DND-41 (cell line): ENCODE results near the gene ITGAE.

Experiments used
- ATAC-seq: fragments of 200-7000 bp; cut with Tn5 transposase; 3 replicates; pipeline ENCODE4 v1.9.1; 2021; ENCODE audit warnings: low read depth; ENCODE audit not compliant: insufficient read depth
- DNase-seq: peaks from one replicate; pipeline ENCODE4 v3.0.0-alpha.2; 2020
- H2AFZ ChIP-seq: 2 replicates; pipeline ENCODE4 v1.6.0; 2012; ENCODE audit warnings: low read depth, low read length
- H3K27ac ChIP-seq: 2 replicates; pipeline ENCODE4 v1.5.1; 2012; ENCODE audit warnings: low read length, inconsistent platforms
- H3K27me3 ChIP-seq: fragments of 200-600 bp; sonication (generic); 2 replicates; pipeline ENCODE4 v1.6.0; 2012; ENCODE audit warnings: low read length, mild to moderate bottlenecking, inconsistent platforms; ENCODE audit not compliant: insufficient read depth, poor library complexity
- H3K36me3 ChIP-seq: 2 replicates; pipeline ENCODE4 v1.5.1; 2012; ENCODE audit warnings: low read length, inconsistent platforms; ENCODE audit not compliant: insufficient read depth
- H3K4me1 ChIP-seq: 2 replicates; pipeline ENCODE4 v1.5.1; 2012; ENCODE audit warnings: mild to moderate bottlenecking, low read length; ENCODE audit not compliant: insufficient read depth
- H3K4me2 ChIP-seq: 2 replicates; pipeline ENCODE4 v1.6.0; 2012; ENCODE audit warnings: mild to moderate bottlenecking, moderate library complexity, low read length, inconsistent platforms; ENCODE audit not compliant: insufficient read depth
- H3K4me3 ChIP-seq, 2 experiments: fragments of 200-600 bp in 1 of 2; shearing (Covaris generic) in 1 of 2; 2 replicates each; pipeline ENCODE4 v1.5.1; 2012 to 2016; ENCODE audit warnings: inconsistent platforms in 2 of 2, low read length in 2 of 2, mild to moderate bottlenecking in 2 of 2, low read depth in 1 of 2, moderate library complexity in 1 of 2
- H3K79me2 ChIP-seq: 2 replicates; pipeline ENCODE4 v1.6.0; 2012; ENCODE audit warnings: low read length, inconsistent platforms; ENCODE audit not compliant: insufficient read depth
- H3K9ac ChIP-seq: 2 replicates; pipeline ENCODE4 v1.6.0; 2012; ENCODE audit warnings: low read depth, mild to moderate bottlenecking, inconsistent platforms, low read length, moderate library complexity
- H3K9me3 ChIP-seq: 2 replicates; pipeline ENCODE4 v1.5.1; 2012; ENCODE audit warnings: low read length, moderate library complexity, mild to moderate bottlenecking, inconsistent platforms; ENCODE audit not compliant: insufficient read depth, severe bottlenecking
- H4K20me1 ChIP-seq: 2 replicates; pipeline ENCODE4 v1.6.0; 2012; ENCODE audit warnings: low read length; ENCODE audit not compliant: insufficient read depth
- EZH2 ChIP-seq: IDR thresholded peaks from 3 replicates; pipeline ENCODE4 v1.6.1; 2012; ENCODE audit warnings: borderline replicate concordance, low read depth, mild to moderate bottlenecking, moderate library complexity, low read length, inconsistent platforms; ENCODE audit not compliant: severe bottlenecking
- TF ChIP-seq, protein P1 (sequence below): IDR thresholded peaks from 2 replicates; pipeline ENCODE4 v1.5.1; 2012; ENCODE audit warnings: borderline replicate concordance, low read length, moderate library complexity, mild to moderate bottlenecking; ENCODE audit not compliant: poor library complexity, severe bottlenecking; ENCODE audit errors: extremely low read depth

The ITGAE gene

DNA sequence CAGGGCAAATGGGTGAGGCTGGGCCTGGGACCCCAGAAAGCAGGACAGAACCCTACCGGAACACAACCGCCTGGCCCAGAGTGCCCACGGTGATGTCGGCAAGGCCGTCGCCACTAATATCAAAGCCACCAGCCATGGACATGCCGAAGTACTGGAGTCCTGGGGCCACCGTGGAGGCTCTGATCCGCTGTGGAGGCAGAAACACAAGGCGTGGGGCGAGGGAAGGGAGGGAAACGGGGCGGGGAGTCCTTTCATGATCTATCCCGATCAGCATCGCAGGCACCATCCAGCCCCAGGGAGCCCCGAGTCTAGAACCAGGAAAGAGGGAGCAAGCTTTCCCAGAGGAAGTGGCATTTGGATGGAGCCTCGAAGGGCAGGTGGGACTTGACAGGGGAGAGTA, 50.7 kb downstream of the ITGAE start:
- no peaks in the 10 kb centered on the region for H4K20me1 ChIP-seq

DNA sequence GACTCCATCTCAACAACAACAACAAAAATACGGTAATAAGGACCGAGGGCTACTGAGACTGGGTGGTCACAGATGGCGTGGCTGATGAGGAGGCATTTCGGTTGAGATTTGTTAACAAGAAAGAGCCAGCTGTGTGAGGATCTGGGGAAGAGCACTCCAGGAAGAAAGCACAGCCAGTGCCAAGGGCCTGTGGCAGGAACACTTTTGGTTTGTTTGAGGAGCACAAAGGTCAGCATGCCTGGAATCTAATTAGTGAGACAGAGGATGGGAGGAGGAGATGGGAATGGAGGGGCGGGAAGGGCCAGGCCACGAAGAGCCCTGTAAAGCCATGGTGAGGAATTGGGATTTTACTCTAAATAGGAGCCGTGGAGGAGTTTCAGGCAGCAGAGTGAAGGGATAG, 52.4 kb downstream of the ITGAE start:
- DNase-seq = no peak
- Histone ChIP-seq H3K9me3 (no peaks in the 10 kb centered on the region), H3K9ac (no peak overlapping the region), H3K79me2 (no peaks in the 10 kb centered on the region), H4K20me1 (no peaks in the 10 kb centered on the region), H3K4me2 (no peak overlapping the region), H3K4me1 (peaks cover 50% of the 10 kb centered on the region), H2AFZ (no peak overlapping the region), H3K27me3 (no peaks in the 10 kb centered on the region), H3K36me3 (no peaks in the 10 kb centered on the region), H3K4me3 (no peak overlapping the region), H3K27ac (peak overlapping the region; percentile 75)
- ATAC-seq = no peak
- TF ChIP-seq EZH2 = no peak
- TF ChIP-seq, protein P1, sequence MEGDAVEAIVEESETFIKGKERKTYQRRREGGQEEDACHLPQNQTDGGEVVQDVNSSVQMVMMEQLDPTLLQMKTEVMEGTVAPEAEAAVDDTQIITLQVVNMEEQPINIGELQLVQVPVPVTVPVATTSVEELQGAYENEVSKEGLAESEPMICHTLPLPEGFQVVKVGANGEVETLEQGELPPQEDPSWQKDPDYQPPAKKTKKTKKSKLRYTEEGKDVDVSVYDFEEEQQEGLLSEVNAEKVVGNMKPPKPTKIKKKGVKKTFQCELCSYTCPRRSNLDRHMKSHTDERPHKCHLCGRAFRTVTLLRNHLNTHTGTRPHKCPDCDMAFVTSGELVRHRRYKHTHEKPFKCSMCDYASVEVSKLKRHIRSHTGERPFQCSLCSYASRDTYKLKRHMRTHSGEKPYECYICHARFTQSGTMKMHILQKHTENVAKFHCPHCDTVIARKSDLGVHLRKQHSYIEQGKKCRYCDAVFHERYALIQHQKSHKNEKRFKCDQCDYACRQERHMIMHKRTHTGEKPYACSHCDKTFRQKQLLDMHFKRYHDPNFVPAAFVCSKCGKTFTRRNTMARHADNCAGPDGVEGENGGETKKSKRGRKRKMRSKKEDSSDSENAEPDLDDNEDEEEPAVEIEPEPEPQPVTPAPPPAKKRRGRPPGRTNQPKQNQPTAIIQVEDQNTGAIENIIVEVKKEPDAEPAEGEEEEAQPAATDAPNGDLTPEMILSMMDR = no peak

More for the DNA sequence above, 50.7 kb downstream of the ITGAE start:
- Histone ChIP-seq H3K9ac (peak overlapping the region; percentile 58), H3K4me1 (peaks cover 52% of the 10 kb centered on the region), H3K9me3 (no peaks in the 10 kb centered on the region), H3K27ac (peak overlapping the region; percentile 95), H3K4me3 (peak overlapping the region in 1 of 2 experiments; percentile 16; a peak in 1 of 4 replicates), H2AFZ (peak overlapping the region; percentile 46), H3K4me2 (peak overlapping the region; percentile 43), H3K79me2 (no peaks in the 10 kb centered on the region), H3K36me3 (no peaks in the 10 kb centered on the region), H3K27me3 (no peaks in the 10 kb centered on the region)
- DNase-seq (no peak), ATAC-seq (0 out of 3 replicates have a peak, but pooled peaks have one; percentile 0)
- TF ChIP-seq, protein P1 = no peak
- TF ChIP-seq EZH2 = no peak

DNA sequence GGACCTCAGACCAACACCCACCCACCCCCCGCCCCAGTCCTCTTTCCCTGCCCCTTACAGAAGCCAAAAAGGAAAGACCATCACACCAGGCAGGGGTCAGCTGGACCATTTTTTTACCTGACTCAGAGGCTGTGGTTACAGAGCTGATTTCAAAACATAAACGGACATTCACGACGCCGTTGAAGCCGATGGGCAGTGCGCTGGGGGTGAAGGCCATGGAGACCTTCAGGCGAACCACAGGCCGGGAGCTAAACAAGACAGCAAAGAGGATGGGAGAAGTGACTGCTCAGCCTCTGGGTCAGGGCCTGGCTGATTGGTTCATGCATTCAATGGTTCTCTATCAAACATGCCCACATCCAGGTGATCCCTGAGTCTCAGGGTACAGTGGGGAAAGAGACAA, 53.2 kb downstream of the ITGAE start:
- no peaks in the 10 kb centered on the region for H3K79me2 ChIP-seq
- H3K9ac ChIP-seq = no peak overlapping the region
- DNase-seq = no peak
- H3K4me3 ChIP-seq = no peak overlapping the region
- TF ChIP-seq, protein P1 = no peak
- no peak for TF ChIP-seq EZH2
- peaks cover 42% of the 10 kb centered on the region for H3K4me1 ChIP-seq
- no peaks in the 10 kb centered on the region for H4K20me1 ChIP-seq
- ATAC-seq = no peak
- H3K36me3 ChIP-seq = no peaks in the 10 kb centered on the region
- no peak overlapping the region for H3K4me2 ChIP-seq
- peak overlapping the region; percentile 32 for H3K27ac ChIP-seq
- no peaks in the 10 kb centered on the region for H3K9me3 ChIP-seq
- H3K27me3 ChIP-seq = no peaks in the 10 kb centered on the region
- no peak overlapping the region for H2AFZ ChIP-seq

DNA sequence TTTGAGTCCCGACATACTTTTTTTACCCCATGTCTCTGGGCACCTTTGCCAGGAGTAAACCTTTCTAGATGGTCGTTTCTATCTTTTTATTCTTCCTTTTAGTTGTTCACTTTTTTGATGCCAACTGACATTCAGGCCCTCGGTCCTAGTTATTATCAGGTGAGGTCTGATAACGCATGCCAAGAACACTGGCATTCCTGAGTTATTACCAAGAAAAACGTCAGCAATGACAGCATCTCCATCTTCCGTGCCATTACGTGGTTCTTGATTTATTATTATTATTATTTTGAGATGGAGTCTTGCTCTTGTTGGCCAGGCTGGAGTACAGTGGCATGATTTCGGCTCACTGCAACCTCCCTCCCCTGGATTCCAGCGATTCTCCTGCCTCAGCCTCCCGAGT, 55.9 kb downstream of the ITGAE start:
- Histone ChIP-seq H3K27me3 (no peaks in the 10 kb centered on the region), H3K9me3 (no peaks in the 10 kb centered on the region), H3K4me1 (peaks cover 32% of the 10 kb centered on the region), H3K9ac (no peak overlapping the region), H3K4me2 (no peak overlapping the region), H3K4me3 (no peak overlapping the region), H4K20me1 (no peaks in the 10 kb centered on the region), H3K36me3 (no peaks in the 10 kb centered on the region), H3K79me2 (no peaks in the 10 kb centered on the region), H3K27ac (no peak overlapping the region), H2AFZ (no peak overlapping the region)
- no peak for ATAC-seq
- no peak for TF ChIP-seq EZH2
- TF ChIP-seq, protein P1 = no peak
- DNase-seq = no peak
